GM19324 (cell line): Measurements from ENCODE around the gene BRSK1.
A peak's percentile ranks its signal among the peaks of the same experiment; 100 is the strongest.

Experiments used
- ATAC-seq: cut with Tn5 transposase; IDR thresholded peaks from one replicate; pipeline ENCODE4 v1.9.1; 2021; ENCODE audit warnings: mild to moderate bottlenecking, moderate library complexity; ENCODE audit not compliant: unreplicated experiment, low FRiP score

Gene BRSK1

GRCh38 chr19:55272142-55272541, 11.7 kb upstream of the BRSK1 start:
- no peak for ATAC-seq

- no peak for ATAC-seq
Observed at GRCh38 chr19:55273978-55274707, 9.7 kb upstream of the BRSK1 start.

- ATAC-seq, result peak; percentile 38
Observed at GRCh38 chr19:55275851-55276719, 7.7 kb upstream of the BRSK1 start.

GRCh38 chr19:55276720-55277430, 6.9 kb upstream of the BRSK1 start:
- ATAC-seq, result no peak

- no peak for ATAC-seq
Observed at GRCh38 chr19:55277494-55277893, 6.3 kb upstream of the BRSK1 start.

- no peak for ATAC-seq
Observed at GRCh38 chr19:55278391-55279135, 5.2 kb upstream of the BRSK1 start.

GRCh38 chr19:55279340-55279739, 4.5 kb upstream of the BRSK1 start:
- no peak for ATAC-seq

GRCh38 chr19:55279770-55280643, 3.8 kb upstream of the BRSK1 start, which contains the start of gene HSPBP1:
HSPBP1 (minus strand) TSS chr19:55280110; CDS start chr19:55279608, 502 bp downstream.
- peak; percentile 77 for ATAC-seq

- no peak for ATAC-seq
Observed at GRCh38 chr19:55284405-55285058, 735 bp downstream of the BRSK1 start.

- ATAC-seq, result no peak
Observed at GRCh38 chr19:55285229-55285890, 1.6 kb downstream of the BRSK1 start.

GRCh38 chr19:55287361-55288079, 3.7 kb downstream of the BRSK1 start:
- no peak for ATAC-seq

- ATAC-seq, result no peak
Observed at GRCh38 chr19:55289117-55289796, 5.5 kb downstream of the BRSK1 start.

GRCh38 chr19:55297267-55297666, 13.5 kb downstream of the BRSK1 start:
- no peak for ATAC-seq

- ATAC-seq, result no peak
Observed at GRCh38 chr19:55299991-55300390, 16.2 kb downstream of the BRSK1 start.

GRCh38 chr19:55300886-55301458, 17.2 kb downstream of the BRSK1 start:
- ATAC-seq, result no peak

- ATAC-seq, result peak; percentile 56
Observed at GRCh38 chr19:55301459-55302317, 17.9 kb downstream of the BRSK1 start.
